K562 (cell line): Measurements from ENCODE around the gene GPR148. TPM values are rescaled to one million over a fixed set of nuclear protein-coding genes. Genes with fewer than 3 reads are reported as not detected.

Experiments used
- BMI1 ChIP-seq: fragments of 150-350 bp; IDR thresholded peaks from 2 replicates; pipeline ENCODE4 v1.6.1; 2014; ENCODE audit warnings: low read length
- E2F8 ChIP-seq: fragments of 450-650 bp; IDR thresholded peaks from 2 replicates; pipeline ENCODE4 v1.7.1; 2018; ENCODE audit warnings: mild to moderate bottlenecking, low read depth; ENCODE audit not compliant: partially characterized antibody
- FOXP1 ChIP-seq: sonication (generic); formaldehyde crosslinking; IDR thresholded peaks from 2 replicates; pipeline ENCODE4 v1.8.0; 2022; ENCODE audit warnings: mild to moderate bottlenecking, missing genetic modification reagents
- MGA ChIP-seq: fragments of 450-650 bp; IDR thresholded peaks from 2 replicates; pipeline ENCODE4 v1.6.1; 2016; ENCODE audit warnings: mild to moderate bottlenecking, moderate library complexity
- MYNN ChIP-seq, 2 experiments: sonication (generic); formaldehyde crosslinking in 1 of 2; IDR thresholded peaks; 2 replicates each; pipeline versions ENCODE4 v1.5.0 to v1.6.1; 2016 to 2020; ENCODE audit warnings: antibody characterized with exemption in 1 of 2, missing genetic modification reagents in 1 of 2
- NELFE ChIP-seq: IDR thresholded peaks from 2 replicates; pipeline ENCODE4 v1.6.1; 2011; ENCODE audit warnings: mild to moderate bottlenecking; ENCODE audit not compliant: insufficient read depth, insufficient read length
- NR1H2 ChIP-seq: sonication (generic); formaldehyde crosslinking; IDR thresholded peaks from 2 replicates; pipeline ENCODE4 v1.4.0; 2020; ENCODE audit warnings: mild to moderate bottlenecking, missing genetic modification reagents
- RFX5 ChIP-seq: IDR thresholded peaks from 2 replicates; pipeline ENCODE4 v1.6.1; 2011; ENCODE audit warnings: low read depth, mild to moderate bottlenecking, improper control_type of control experiment, low read length
- ZBED1 ChIP-seq: IDR thresholded peaks from 2 replicates; pipeline ENCODE4 v1.6.1; 2014
- ZNF518B ChIP-seq: fragments of 250-450 bp; sonication (Bioruptor Pico); IDR thresholded peaks from 2 replicates; pipeline ENCODE4 v1.5.0; 2021; ENCODE audit warnings: mild to moderate bottlenecking, moderate library complexity
- polyA plus RNA-seq, 8 experiments: library from polyadenylated mRNA; depleted of rRNA in 4 of 8; stranded (reverse) in 5 of 8; unstranded in 3 of 8; fragments of >200 nt; fragmentation: Nextera tagmentation in 2 of 8; fragmentation: Illumina TruSeq in 1 of 8; extraction: Ambion mirVana in 2 of 8; extraction: Trizol in 1 of 8; gene quantifications; 2 replicates each; pipeline versions ENCODE4 v1.2.1 to v1.2.3, GENCODE V29; 2011 to 2014; ENCODE audit warnings: inconsistent platforms in 1 of 8, missing spikeins in 1 of 8
- total RNA-seq, 7 experiments: library from RNA; depleted of rRNA in 6 of 7; stranded (reverse); fragments of >200 nt in 6 of 7; fragmentation: Illumina TruSeq in 2 of 7; extraction: Trizol in 2 of 7; gene quantifications; 2 replicates each; pipeline versions ENCODE4 v1.2.1 to v1.2.3, GENCODE V29; 2011 to 2021; ENCODE audit warnings: low replicate concordance in 1 of 7

The GPR148 gene
- total and polyA plus RNA-seq, 9 of the 15 experiments (the other 6 are each of a cell fraction or from before 2014, with no cell fraction given) = not detected

DNA sequence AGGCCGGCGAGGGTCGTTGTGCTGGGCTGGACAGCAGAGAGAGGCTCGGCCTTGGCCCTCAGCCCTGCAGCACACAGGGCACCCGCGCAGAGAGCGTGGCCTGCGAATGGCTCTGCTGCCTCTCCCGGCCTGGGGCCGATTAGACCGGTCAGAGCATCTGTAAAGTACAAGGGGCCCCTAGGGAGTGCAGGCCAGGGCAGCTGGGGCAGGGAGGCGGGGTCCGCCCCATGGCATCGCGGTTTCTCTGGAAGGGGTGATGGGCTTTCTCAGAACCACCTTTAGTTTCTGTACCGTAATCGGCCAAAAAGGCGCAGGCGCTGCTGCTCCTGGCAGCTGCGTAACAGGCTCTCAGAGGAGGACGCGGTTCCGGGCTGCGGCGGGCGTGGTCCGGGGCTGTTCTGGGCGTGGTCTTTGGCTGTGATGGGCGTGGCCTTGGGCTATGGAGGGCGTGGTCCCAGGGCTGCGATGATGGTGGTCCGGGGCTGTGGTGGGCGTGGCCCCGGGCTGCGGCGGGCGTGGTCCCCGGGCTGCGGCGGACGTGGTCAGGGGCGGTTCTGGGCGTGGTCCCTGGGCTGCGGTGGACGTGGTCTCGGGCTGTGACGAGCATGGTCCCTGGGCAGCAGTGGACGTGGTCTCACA, 1.5 kb upstream of the GPR148 start (continued):
- TF ChIP-seq E2F8 = no peak
- no peak for TF ChIP-seq ZNF518B (CRISPR knock-in tag)
- TF ChIP-seq FOXP1 (CRISPR knock-in tag) = no peak
- peak; percentile 54 for TF ChIP-seq MGA
- no peak for TF ChIP-seq NR1H2 (CRISPR knock-in tag)
- no peak for TF ChIP-seq ZBED1
- TF ChIP-seq RFX5 = no peak
- no peak for TF ChIP-seq MYNN (IDR thresholded peaks at IDR 0.05)
- TF ChIP-seq MYNN (CRISPR knock-in tag; IDR thresholded peaks at IDR 0.05) = no peak
- TF ChIP-seq NELFE = no peak
- no peak for TF ChIP-seq BMI1
